ENCODE data around the gene COX6A2.
A peak's percentile ranks its signal among the peaks of the same experiment; 100 is the strongest.

Gene COX6A2

DNA sequence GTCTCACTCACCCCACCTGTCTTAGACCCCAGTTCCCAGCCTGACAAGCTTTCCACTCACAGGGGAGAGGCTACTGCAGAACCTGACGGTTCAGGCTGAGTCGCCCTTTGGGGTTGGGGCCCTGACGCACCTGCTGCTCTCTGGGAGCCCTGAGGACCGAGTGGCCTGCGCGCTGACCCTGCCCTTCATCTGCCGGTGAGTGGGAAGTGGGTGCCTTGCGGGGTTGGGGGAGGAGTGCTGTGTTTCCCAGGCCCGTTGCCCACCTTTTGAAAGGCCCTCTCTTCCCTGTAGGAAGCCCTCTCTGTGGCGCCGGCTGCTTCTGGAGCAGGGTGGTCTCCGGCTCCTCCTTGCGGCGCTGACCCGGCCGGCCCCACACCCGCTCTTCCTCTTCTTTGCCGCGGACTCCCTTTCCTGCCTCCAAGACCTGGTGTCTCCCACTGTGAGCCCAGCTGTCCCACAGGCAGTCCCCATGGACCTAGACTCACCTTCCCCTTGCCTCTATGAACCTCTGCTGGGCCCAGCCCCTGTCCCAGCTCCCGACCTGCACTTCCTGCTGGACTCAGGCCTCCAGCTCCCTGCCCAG, 37.7 kb upstream of the COX6A2 start:
- H3K4me3 ChIP-seq: no peak overlapping the region
- no peaks in the 10 kb centered on the region for H3K9me3 ChIP-seq (ENCODE audit: low read depth, low read length)
- no peak for TF ChIP-seq FOXP2 (optimal IDR thresholded peaks at IDR 0.05; ENCODE audit: control extremely low read depth, extremely low read length, insufficient read depth)
- TF ChIP-seq POLR2AphosphoS5 (IDR thresholded peaks at IDR 0.05; ENCODE audit: borderline replicate concordance, low read depth, low read length): no peak
- no peak for TF ChIP-seq EZH2 (IDR thresholded peaks at IDR 0.05)
- H3K27ac ChIP-seq: no peak overlapping the region
- H3K9ac ChIP-seq (ENCODE audit: insufficient read length): no peak overlapping the region
- no peak for DNase-seq (ENCODE audit: low read depth, low spot score)
- no peaks in the 10 kb centered on the region for H3K36me3 ChIP-seq (ENCODE audit: insufficient read depth, low read length)

DNA sequence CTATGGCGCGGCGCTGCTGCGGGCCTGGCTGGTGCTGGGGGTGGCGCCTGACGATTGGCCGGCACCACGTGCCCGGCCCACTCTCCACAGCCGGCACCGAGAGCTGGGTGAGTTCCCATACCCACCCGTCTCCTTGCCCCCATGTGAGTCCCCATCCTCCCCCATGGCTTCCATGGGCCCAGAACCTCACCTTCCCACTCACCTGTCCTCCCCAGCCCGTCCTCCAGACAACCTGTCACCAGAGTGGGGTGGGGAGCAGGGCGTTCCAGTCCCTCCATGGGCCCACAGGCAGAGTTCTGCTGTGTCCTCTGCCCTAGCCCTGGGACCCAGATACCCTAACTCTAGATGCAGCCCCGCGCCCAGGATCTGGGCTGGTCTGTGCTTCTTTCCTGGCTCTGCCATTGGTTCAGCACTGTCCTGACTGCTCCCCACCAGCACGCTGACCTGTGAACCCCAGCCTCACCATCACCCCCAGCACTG, 36.7 kb upstream of the COX6A2 start:
- H3K36me3 ChIP-seq (ENCODE audit: insufficient read depth, low read length): no peaks in the 10 kb centered on the region
- TF ChIP-seq POLR2AphosphoS5 (IDR thresholded peaks at IDR 0.05; ENCODE audit: borderline replicate concordance, low read depth, low read length) (no peak), EZH2 (IDR thresholded peaks at IDR 0.05) (no peak), FOXP2 (optimal IDR thresholded peaks at IDR 0.05; ENCODE audit: control extremely low read depth, extremely low read length, insufficient read depth) (no peak)

DNA sequence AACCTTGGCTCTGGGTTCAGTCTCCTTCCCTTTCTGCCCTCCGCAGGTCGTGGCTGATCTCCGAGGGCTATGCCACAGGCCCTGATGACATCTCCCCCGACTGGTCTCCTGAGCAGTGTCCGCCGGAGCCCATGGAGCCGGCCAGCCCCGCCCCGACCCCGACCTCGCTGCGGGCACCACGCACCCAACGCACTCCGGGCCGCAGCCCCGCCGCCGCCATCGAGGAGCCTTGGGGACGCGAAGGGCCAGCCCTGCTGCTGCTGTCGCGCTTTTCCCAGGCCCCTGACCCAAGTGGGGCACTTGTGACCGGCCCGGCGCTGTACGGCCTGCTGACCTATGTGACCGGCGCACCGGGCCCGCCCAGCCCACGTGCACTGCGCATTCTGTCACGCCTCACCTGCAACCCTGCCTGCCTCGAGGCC, 36.2 kb upstream of the COX6A2 start:
- no peak for DNase-seq (ENCODE audit: low read depth, low spot score)
- H3K4me3 ChIP-seq: no peak overlapping the region
- no peaks in the 10 kb centered on the region for H3K36me3 ChIP-seq (ENCODE audit: insufficient read depth, low read length)
- H3K27ac ChIP-seq: no peak overlapping the region
- TF ChIP-seq EZH2 (IDR thresholded peaks at IDR 0.05): no peak
- TF ChIP-seq FOXP2 (optimal IDR thresholded peaks at IDR 0.05; ENCODE audit: control extremely low read depth, extremely low read length, insufficient read depth): no peak
- TF ChIP-seq POLR2AphosphoS5 (IDR thresholded peaks at IDR 0.05; ENCODE audit: borderline replicate concordance, low read depth, low read length): no peak
- no peaks in the 10 kb centered on the region for H3K9me3 ChIP-seq (ENCODE audit: low read depth, low read length)
- no peak overlapping the region for H3K9ac ChIP-seq (ENCODE audit: insufficient read length)

More for the DNA sequence above, 36.7 kb upstream of the COX6A2 start:
- Histone ChIP-seq H3K4me3 (no peak overlapping the region), H3K9ac (ENCODE audit: insufficient read length) (no peak overlapping the region), H3K9me3 (ENCODE audit: low read depth, low read length) (no peaks in the 10 kb centered on the region), H3K27ac (no peak overlapping the region)
- no peak for DNase-seq (ENCODE audit: low read depth, low spot score)

DNA sequence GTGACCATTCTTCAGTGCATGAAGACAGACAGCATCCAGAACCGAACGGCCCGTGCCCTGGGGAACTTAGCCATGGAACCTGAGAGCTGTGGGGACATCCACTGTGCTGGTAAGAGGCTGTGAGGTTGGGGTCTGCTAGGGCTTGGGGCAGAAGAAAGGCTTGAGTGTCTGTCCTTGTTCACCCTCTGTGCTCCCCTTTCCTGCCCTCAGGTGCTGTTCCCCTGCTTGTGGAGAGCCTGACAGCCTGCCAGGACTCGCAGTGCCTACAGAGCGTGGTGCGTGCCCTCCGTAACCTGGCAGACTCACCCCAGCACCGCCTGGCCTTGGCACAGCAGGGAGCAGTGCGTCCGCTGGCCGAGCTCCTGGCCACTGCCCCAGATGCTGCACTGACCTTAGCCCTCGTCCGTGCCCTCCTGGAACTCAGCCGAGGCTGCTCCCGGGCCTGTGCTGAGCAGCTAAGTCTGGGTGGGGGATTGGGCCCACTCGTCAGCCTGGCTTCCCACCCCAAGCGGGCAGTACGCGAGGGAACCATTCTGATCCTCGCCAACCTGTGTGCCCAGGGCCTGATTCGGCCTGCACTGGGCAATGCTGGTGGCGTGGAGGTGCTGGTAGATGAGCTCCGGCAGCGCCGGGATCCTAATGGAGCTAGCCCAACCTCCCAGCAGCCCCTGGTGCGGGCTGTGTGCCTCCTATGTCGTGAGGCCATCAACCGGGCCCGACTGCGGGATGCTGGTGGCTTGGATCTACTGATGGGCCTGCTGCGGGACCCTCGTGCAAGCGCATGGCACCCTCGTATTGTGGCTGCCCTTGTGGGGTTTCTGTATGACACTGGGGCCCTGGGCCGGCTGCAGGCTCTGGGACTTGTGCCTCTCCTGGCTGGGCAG, 34.0 kb upstream of the COX6A2 start:
- H3K9me3 ChIP-seq (ENCODE audit: low read depth, low read length): no peaks in the 10 kb centered on the region
- TF ChIP-seq FOXP2 (optimal IDR thresholded peaks at IDR 0.05; ENCODE audit: control extremely low read depth, extremely low read length, insufficient read depth): no peak
- TF ChIP-seq POLR2AphosphoS5 (IDR thresholded peaks at IDR 0.05; ENCODE audit: borderline replicate concordance, low read depth, low read length): no peak
- TF ChIP-seq EZH2 (IDR thresholded peaks at IDR 0.05): no peak
- DNase-seq (ENCODE audit: low read depth, low spot score): no peak
- no peak overlapping the region for H3K4me3 ChIP-seq
- no peak overlapping the region for H3K27ac ChIP-seq
- H3K9ac ChIP-seq (ENCODE audit: insufficient read length): no peak overlapping the region
- H3K36me3 ChIP-seq (ENCODE audit: insufficient read depth, low read length): 0 out of 2 replicates have a peak, but pooled peaks cover 3% of the 10 kb centered on the region

DNA sequence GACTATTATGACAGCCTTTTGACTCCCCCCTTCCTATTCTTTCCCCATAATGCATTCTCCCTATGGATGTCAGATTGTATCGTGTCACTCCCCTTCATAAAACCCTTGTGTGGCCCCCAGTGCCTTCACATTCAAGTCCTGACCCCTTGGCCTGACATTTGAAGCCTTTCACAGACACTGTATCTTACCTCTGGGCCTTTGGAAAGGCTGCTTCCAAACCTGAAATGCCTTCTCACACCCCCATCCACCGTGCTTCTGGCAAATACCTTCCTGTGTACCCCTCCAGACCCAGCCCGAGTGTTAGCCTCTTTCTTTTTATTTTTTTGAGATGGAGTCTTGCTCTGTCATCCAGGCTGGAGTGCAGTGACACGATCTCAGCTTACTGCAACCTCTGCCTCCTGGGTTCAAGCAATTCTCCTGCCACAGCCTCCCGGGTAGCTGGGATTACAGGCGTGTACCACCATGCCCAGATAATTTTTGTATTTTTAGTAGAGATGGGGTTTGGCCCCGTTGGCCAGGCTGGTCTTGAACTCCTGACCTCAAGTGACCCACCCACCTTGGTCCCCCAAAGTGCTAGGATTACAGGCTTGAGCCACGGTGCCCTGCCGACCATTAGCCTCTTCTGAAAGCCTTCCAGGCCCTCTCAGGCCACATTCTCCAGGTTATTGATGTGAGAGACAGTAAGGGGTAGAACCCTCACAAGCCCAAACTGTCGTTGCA, 33.2 kb upstream of the COX6A2 start:
- no peak overlapping the region for H3K27ac ChIP-seq
- 0 out of 2 replicates have a peak, but pooled peaks cover 3% of the 10 kb centered on the region for H3K36me3 ChIP-seq (ENCODE audit: insufficient read depth, low read length)
- TF ChIP-seq EZH2 (IDR thresholded peaks at IDR 0.05) (no peak), POLR2AphosphoS5 (IDR thresholded peaks at IDR 0.05; ENCODE audit: borderline replicate concordance, low read depth, low read length) (no peak), FOXP2 (optimal IDR thresholded peaks at IDR 0.05; ENCODE audit: control extremely low read depth, extremely low read length, insufficient read depth) (no peak)
- H3K4me3 ChIP-seq: no peak overlapping the region
- H3K9me3 ChIP-seq (ENCODE audit: low read depth, low read length): no peaks in the 10 kb centered on the region
- H3K9ac ChIP-seq (ENCODE audit: insufficient read length): no peak overlapping the region
- DNase-seq (ENCODE audit: low read depth, low spot score): no peak

DNA sequence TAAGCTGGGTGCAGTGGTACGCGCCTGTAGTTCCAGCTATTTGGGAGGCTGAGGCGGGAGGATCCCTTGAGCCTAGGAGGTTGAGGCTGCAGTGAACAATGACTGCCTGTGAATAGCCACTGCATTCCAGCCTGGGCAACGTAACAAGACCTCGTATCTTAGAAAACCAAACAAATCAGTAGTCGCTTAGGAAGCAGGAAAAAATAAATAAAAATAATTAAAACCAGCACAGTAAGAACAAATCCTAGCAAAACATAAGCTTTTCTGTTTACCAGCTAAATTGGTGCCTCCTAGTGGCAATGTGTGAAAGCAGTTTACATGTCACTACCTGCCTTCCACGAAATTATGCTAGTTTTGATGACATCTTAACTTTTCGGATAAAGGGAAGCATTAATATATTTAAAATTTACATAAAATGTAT, 32.4 kb upstream of the COX6A2 start:
- TF ChIP-seq POLR2AphosphoS5 (IDR thresholded peaks at IDR 0.05; ENCODE audit: borderline replicate concordance, low read depth, low read length) (no peak), EZH2 (IDR thresholded peaks at IDR 0.05) (no peak), FOXP2 (optimal IDR thresholded peaks at IDR 0.05; ENCODE audit: control extremely low read depth, extremely low read length, insufficient read depth) (no peak)
- peak overlapping the region; percentile 97 for H3K4me3 ChIP-seq
- H3K36me3 ChIP-seq (ENCODE audit: insufficient read depth, low read length): 0 out of 2 replicates have a peak, but pooled peaks cover 3% of the 10 kb centered on the region
- H3K9me3 ChIP-seq (ENCODE audit: low read depth, low read length): no peaks in the 10 kb centered on the region
- H3K9ac ChIP-seq (ENCODE audit: insufficient read length): no peak overlapping the region
- no peak for DNase-seq (ENCODE audit: low read depth, low spot score)
- H3K27ac ChIP-seq: 0 out of 2 replicates have a peak overlapping the region, but pooled peaks have one; percentile 43

DNA sequence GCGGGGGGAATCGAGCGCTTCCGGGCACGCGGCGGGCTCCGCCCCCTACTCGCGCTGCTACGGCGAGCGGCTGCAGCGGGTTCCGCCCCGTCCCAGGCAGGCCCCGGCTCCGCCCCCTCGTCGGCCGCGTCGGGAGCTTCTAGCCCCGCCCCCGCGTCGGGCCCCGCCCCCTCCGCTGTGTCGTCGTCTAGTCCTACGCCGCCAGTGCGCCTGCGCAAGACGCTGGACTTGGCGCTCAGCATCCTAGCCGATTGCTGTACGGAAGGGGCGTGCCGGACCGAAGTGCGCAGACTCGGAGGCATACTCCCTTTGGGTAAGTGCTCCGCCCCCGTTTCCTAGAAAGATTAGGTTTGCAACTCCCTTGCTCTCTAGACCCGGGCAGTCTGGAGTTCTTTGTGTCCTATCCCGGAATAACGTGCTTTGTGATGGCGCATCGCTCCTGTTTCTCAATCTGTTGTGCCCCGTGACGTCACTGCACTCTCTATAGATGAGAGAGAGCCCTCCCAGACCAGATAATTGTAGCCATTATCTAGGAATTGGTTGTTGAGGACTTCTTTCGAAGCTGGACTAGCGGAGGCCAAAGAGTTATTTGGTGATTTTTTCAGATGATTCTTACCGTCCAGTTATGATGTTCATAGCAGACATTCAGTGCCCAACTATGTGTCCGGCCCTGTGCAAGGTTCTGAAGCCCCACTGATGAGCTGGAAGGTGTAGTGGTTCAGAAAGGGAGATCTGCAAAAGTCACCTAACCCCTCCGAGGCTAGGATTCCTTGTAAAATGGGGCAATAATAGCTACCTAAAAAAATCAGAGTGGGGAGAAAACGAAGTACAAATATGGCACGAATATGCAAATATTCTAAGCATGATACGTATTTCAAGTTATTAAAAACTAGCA, 31.8 kb upstream of the COX6A2 start:
- H3K9ac ChIP-seq (ENCODE audit: insufficient read length): peak overlapping the region; percentile 96
- 0 out of 2 replicates have a peak, but pooled peaks cover 3% of the 10 kb centered on the region for H3K36me3 ChIP-seq (ENCODE audit: insufficient read depth, low read length)
- DNase-seq (ENCODE audit: low read depth, low spot score): peak; percentile 95
- TF ChIP-seq EZH2 (IDR thresholded peaks at IDR 0.05) (no peak), FOXP2 (optimal IDR thresholded peaks at IDR 0.05; ENCODE audit: control extremely low read depth, extremely low read length, insufficient read depth) (peak; percentile 6), POLR2AphosphoS5 (IDR thresholded peaks at IDR 0.05; ENCODE audit: borderline replicate concordance, low read depth, low read length) (peak; percentile 44; the same call in 1 of the 2 replicates)
- H3K9me3 ChIP-seq (ENCODE audit: low read depth, low read length): no peaks in the 10 kb centered on the region
- peak overlapping the region; percentile 98 for H3K27ac ChIP-seq
- peak overlapping the region; percentile 97 for H3K4me3 ChIP-seq
